T47D (cell line): Measurements from ENCODE around the gene PRRC2B.

Source experiments
- DNase-seq, 2 experiments: peaks; one replicate each; pipeline versions ENCODE4 v3.0.0 to v3.0.0-alpha.2; 2011 to 2012; ENCODE audit warnings: low read depth in 1 of 2, low spot score in 1 of 2
- JUND ChIP-seq: IDR thresholded peaks from 2 replicates; pipeline ENCODE4 v1.6.1; 2012; ENCODE audit warnings: low read depth
- in situ Hi-C: cut with HindIII; loops from 2 replicates; pipeline ENCODE4 v1.10.0; 2016; ENCODE audit warnings: low sequenced_read_pairs, low pct_unique_long_range_greater_than_20kb

The PRRC2B gene

GRCh38 chr9:131528886-131529505 lies 135.1 kb downstream of the PRRC2B start:
- no peak for TF ChIP-seq JUND
- in situ Hi-C loops: no loop called here
- no peak for DNase-seq

DNA sequence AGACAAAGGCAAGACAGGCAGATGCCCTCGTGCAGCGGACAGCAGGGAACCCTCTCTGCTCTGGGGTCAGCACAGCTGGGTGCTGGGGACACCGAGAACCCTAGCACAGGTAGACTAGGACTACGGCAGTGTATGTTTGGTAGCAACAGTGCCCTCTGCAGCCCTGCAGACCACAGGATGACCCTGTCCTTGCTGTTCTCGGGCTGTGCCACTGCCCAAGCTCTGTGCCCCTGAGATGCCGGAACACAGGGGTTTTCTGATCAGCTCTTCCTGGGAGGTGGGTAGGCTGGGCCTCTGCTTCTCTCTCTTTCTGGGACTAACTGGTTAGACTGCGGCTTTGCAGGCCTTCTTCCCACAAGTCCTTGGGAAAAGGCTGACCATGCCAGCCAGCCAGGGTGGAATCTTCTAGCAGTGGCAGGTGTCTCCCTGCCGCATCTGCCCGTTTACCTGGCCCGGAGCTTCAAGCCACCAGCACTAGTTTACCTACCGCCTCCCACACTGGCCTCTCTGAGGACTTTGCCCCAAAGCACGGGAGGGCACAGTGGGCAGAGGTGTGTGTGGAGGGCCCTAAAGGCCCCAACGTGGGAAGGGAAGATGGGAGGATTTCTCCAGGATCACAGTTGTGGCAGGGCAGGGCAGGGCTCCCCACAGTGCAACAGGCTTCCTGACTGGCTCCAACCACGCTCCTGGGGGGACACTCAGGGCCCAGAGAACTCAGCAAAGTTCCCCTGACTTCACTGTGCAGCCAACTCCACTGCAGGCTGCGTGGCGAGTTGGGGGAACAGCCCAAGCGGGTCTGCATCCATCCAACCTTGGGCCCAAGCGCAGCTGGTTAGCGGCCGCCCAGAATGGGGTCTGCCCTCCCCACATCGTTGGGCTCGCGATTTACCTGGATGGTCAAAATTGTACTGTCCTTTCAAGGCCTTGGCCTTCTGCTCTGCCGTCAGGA lies 136.0 kb downstream of the PRRC2B start:
- TF ChIP-seq JUND: no peak
- in situ Hi-C loops: no loop called here
- DNase-seq: no peak

DNA sequence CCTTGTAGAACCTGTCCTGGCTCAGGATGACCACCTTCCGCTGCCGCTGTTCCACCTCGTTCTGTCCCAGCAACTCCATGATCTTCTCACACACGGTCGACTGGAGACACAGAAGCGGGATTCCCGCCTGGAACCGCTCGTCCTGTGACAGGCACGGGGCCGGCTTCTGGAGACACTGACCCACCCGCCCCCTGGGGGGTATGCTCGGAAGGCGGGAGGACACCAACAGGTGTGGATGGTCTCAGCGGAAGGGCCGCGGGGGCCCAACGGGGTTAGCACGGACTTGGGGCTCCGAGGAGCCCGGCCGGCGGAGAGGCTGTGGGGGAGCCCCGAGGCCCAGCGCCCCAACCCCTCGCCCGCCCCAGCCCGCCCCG lies 136.6 kb downstream of the PRRC2B start:
- in situ Hi-C loops: no loop called here
- DNase-seq: peak; percentile 64 to 86
- TF ChIP-seq JUND: no peak

- DNase-seq: peak; percentile 90 to 96
- in situ Hi-C loops: no loop called here
- no peak for TF ChIP-seq JUND
Observed at GRCh38 chr9:131530920-131531832, 137.3 kb downstream of the PRRC2B start, which contains the start of gene UCK1. UCK1 (minus strand) TSS chr9:131531263; CDS start chr9:131531174, 89 bp downstream.

DNA sequence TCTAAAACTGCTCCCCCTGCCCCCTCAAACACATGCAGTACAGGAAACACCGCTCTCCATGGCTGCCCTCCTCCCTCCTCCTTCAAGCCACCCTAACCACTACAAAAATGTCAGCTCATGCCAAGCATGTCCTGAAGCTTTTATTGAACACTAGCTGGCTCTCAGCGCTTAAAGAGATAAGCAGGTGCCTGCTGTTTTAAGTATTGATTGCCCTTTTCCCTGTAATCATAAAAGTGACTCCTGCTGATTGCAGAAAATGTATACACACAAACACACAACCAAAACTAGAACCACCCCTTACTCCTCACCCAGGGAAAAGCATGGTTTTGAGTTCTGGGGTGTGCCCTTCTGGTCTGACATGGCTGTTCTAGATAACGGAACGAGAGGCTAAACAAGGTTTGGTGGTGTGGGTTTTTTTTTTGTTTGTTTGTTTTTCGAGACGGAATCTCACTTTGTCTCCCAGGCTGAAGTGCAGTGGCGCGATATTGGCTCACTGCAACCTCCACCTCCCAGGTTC lies 140.9 kb downstream of the PRRC2B start:
- no peak for TF ChIP-seq JUND
- in situ Hi-C loops: no loop called here

DNA sequence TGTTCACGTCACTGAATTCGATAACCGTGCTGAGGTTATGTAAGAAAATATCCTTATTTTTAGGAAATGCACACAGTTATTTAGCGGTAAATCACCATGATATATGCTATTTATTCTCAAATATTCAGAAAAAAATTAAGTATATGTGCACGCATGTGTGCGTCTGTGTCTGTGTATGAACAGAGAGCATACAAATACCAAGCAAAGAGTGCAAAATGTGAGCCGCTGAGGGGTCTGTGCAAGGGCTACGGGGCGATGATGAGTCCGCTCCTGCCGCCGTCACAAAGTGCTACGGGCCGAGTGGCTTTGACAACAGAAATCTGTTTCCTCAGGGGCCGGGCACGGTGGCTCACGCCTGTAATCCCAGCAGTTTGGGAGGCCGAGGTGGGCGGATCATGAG lies 144.1 kb downstream of the PRRC2B start:
- in situ Hi-C loops: no loop called here
- no peak for DNase-seq
- no peak for TF ChIP-seq JUND

More for the DNA sequence above, 140.9 kb downstream of the PRRC2B start:
- DNase-seq: no peak

DNA sequence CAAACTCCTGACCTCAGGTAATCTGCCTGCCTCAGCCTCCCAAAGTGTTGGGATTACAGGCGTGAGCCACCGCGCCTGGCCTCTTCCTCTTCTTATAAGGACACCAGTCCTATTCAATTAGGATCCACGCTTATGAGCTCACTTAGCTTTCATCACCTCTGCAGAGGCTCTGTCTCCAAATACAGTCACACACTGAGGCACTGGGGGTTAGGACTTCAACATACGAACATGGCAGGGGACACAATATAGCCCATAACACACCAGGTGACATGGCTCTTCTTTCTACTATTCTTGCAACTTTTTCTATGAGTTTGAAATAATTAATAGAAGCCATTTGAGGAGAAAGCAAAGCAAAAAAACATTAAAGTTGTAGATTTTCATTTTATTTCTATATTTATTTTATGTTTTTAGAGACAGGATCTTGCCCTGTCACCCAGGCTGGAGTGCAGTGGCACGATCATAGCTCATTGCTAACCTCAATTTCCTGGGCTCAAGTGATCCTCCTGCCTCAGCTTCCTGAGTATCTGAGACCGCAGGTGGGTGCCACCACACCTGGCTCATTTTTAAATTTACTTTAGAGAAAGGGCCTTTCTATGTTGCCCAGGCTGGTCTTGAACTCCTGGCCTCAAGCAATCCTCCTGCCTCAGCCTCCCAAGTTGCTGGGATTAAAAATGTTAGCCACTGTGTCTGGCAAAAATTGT lies 145.5 kb downstream of the PRRC2B start:
- TF ChIP-seq JUND: no peak
- no peak for DNase-seq
- in situ Hi-C loops: no loop called here

GRCh38 chr9:131543141-131543540 lies 149.3 kb downstream of the PRRC2B start:
- DNase-seq: no peak
- in situ Hi-C loops: no loop called here
- no peak for TF ChIP-seq JUND

GRCh38 chr9:131545003-131545785 lies 151.3 kb downstream of the PRRC2B start, which contains the start of gene PRRT1B:
PRRT1B (plus strand) TSS chr9:131545523; CDS start chr9:131545616, 93 bp downstream.
- in situ Hi-C loops: no loop called here
- no peak for TF ChIP-seq JUND
- DNase-seq: peak; percentile 92 to 95

DNA sequence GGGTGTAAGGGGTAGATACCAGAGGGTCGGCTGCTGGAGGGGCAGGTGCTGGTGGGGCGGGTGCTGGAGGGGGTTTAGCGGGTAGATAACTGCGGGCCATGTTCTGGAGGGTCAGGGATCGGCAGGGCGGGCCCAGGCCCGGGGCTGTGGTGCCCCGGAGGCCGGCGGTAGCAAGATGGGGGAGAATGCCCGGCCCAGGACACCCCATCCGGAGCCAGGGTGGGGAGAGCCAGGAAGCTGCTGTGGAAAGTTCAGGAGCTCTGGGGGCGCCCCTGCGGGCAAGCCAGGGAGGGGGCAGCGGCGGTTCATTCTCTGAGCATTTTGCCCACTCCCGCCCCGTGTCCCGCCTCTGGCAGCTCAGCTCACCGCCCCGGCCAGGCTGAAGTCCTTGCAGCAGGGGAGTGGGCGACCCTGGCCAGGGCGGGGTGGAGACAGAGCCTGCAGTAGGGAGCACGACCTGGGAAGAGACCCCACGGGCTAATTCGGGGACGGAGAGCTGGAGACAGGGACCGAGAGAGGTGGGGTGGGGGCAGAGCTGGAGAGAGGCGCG lies 152.0 kb downstream of the PRRC2B start:
- TF ChIP-seq JUND: no peak
- in situ Hi-C loops: no loop called here
- no peak for DNase-seq
